ENCODE data around the gene CUL3. TPM values are rescaled to one million over a fixed set of nuclear protein-coding genes. Genes with fewer than 3 reads are reported as not detected.

The CUL3 gene
- total RNA-seq, 2 donors from 2014 or later = 26.5 to 33.3 TPM

DNA sequence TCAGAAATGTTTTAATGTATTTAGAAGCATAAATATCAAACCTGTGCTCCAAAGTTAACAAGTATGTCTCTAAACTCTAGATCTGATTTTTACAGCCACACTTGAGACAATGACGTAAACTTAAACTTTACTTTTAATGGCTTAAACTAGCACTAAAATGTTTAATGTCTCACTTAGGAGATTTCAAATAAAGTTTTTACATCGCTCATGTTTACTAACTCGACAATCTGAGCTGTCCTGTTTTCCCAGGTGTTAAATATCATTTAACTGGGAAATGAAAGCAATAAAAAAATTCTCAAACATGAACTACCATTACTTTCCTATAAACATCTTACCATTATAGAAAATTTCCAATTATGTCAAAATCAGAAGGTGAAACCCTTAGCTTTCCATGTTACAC lies 113.0 kb downstream of the CUL3 start:
- TF ChIP-seq, protein P1, sequence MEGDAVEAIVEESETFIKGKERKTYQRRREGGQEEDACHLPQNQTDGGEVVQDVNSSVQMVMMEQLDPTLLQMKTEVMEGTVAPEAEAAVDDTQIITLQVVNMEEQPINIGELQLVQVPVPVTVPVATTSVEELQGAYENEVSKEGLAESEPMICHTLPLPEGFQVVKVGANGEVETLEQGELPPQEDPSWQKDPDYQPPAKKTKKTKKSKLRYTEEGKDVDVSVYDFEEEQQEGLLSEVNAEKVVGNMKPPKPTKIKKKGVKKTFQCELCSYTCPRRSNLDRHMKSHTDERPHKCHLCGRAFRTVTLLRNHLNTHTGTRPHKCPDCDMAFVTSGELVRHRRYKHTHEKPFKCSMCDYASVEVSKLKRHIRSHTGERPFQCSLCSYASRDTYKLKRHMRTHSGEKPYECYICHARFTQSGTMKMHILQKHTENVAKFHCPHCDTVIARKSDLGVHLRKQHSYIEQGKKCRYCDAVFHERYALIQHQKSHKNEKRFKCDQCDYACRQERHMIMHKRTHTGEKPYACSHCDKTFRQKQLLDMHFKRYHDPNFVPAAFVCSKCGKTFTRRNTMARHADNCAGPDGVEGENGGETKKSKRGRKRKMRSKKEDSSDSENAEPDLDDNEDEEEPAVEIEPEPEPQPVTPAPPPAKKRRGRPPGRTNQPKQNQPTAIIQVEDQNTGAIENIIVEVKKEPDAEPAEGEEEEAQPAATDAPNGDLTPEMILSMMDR (IDR thresholded peaks at IDR 0.05) = no peak
- no peak for TF ChIP-seq POLR2A (IDR thresholded peaks at IDR 0.05)
- 90 to 94% methylated on average over 3 of the region's 3 CpGs for WGBS, 2 donors
- Histone ChIP-seq H3K36me3 (replicated peaks in 1 of 2; ENCODE audit: insufficient read depth in 1 of 2, low read depth in 2 of 2) (peaks cover 0 to 5% of the 10 kb centered on the region in 2 donors), H3K27ac (no peak overlapping the region), H3K4me1 (no peaks in the 10 kb centered on the region), H3K4me3 (no peak overlapping the region), H3K9me3 (no peaks in the 10 kb centered on the region), H3K27me3 (no peaks in the 10 kb centered on the region)
- no peak for DNase-seq
- intact Hi-C loops (cut with DNase I) = no loop called here
- ATAC-seq = no peak

DNA sequence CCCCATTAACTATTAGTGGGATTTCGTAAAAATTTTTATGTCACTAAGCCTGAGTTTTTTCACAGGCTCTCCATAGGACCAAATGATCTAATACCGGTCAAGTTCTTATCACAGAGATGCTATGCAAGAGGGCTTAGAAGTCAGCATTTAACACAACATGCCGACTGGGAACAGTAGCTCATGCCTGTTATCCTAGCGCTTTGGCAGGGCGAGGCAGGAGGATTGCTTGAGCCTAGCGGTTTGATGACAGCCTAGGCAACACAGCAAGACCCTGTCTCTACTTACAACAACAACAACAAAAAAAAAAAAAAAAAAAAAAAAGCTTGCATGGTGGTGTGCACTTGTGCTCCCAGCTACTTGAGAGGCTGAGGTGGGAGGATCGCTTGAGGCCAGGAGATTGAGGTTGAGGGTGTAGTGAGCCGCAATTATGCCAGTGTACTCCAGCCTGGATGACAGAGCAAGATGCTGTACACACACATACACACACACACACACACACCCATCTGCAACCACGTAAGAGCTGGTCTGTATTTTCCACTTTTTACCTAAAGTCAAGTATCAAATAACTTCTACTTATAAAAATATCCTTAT lies 115.7 kb downstream of the CUL3 start:
- TF ChIP-seq POLR2A (IDR thresholded peaks at IDR 0.05) = no peak
- TF ChIP-seq, protein P1 (IDR thresholded peaks at IDR 0.05) = no peak
- Histone ChIP-seq H3K9me3 (no peaks in the 10 kb centered on the region), H3K4me3 (no peak overlapping the region), H3K27ac (no peak overlapping the region), H3K36me3 (replicated peaks in 1 of 2; ENCODE audit: insufficient read depth in 1 of 2, low read depth in 2 of 2) (no peaks in the 10 kb centered on the region), H3K4me1 (no peaks in the 10 kb centered on the region), H3K27me3 (no peaks in the 10 kb centered on the region)
- WGBS, 2 donors = 71 to 83% methylated on average over 9 of the region's 9 CpGs
- intact Hi-C loops (cut with DNase I) = no loop called here
- DNase-seq (no peak), ATAC-seq (no peak)

DNA sequence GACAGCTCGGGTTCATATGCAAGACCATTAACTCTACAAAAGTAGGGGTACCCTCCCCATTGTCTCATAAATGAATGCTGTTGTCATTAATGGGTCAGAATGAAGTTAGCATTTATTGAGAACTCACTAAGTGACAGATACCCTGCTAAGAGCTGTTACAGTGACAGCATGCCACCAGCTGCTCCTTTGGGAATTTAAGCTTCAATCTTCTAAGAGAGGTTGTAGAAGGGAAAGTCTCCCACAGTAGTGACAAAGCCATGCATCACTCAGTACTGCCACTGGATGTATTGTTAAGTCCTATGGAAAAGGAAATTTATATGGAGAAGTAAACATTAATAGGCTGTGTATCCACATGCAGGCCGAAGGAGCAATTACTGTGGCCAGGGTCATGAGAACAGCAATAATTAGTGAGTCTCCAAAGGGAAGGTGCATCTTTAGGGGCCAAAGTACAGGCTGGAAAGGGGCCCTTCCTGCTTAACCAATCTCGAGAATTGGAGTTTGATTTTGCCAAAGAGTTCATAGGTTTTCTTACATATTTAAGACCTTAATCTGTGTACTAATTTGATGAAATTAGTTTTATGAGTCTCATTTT lies 118.8 kb downstream of the CUL3 start:
- ATAC-seq (no peak), DNase-seq (no peak)
- Histone ChIP-seq H3K9me3 (no peaks in the 10 kb centered on the region), H3K4me3 (no peak overlapping the region), H3K27ac (no peak overlapping the region), H3K4me1 (no peaks in the 10 kb centered on the region), H3K27me3 (no peaks in the 10 kb centered on the region), H3K36me3 (replicated peaks in 1 of 2; ENCODE audit: insufficient read depth in 1 of 2, low read depth in 2 of 2) (no peaks in the 10 kb centered on the region)
- WGBS, 2 donors = 42 to 52% methylated on average over 3 of the region's 3 CpGs
- intact Hi-C loops (cut with DNase I) = no loop called here
- TF ChIP-seq POLR2A (IDR thresholded peaks at IDR 0.05) = no peak
- TF ChIP-seq, protein P1 (IDR thresholded peaks at IDR 0.05) = no peak

GRCh38 chr2:224461391-224461790 lies 123.8 kb downstream of the CUL3 start:
- no peak overlapping the region for H3K4me3 ChIP-seq
- H3K4me1 ChIP-seq = no peaks in the 10 kb centered on the region
- no peak overlapping the region for H3K27ac ChIP-seq
- no peaks in the 10 kb centered on the region for H3K27me3 ChIP-seq
- intact Hi-C loops (cut with DNase I) = no loop called here
- H3K9me3 ChIP-seq = no peaks in the 10 kb centered on the region
- TF ChIP-seq, protein P1 (IDR thresholded peaks at IDR 0.05) = no peak
- TF ChIP-seq POLR2A (IDR thresholded peaks at IDR 0.05) = no peak
- ATAC-seq (no peak), DNase-seq (no peak)
- 62 to 65% methylated on average over 1 of the region's 1 CpG for WGBS, 2 donors
- H3K36me3 ChIP-seq (replicated peaks in 1 of 2; ENCODE audit: insufficient read depth in 1 of 2, low read depth in 2 of 2) = no peaks in the 10 kb centered on the region

All from body of pancreas (tissue), 4 donors.